Measurements from ENCODE around the gene ANKRD42. TPM values are rescaled to one million over a fixed set of nuclear protein-coding genes. Genes with fewer than 3 reads are reported as not detected.

The ANKRD42 gene
- total RNA-seq, 1 donor from 2014 or later = 7.9 TPM

DNA sequence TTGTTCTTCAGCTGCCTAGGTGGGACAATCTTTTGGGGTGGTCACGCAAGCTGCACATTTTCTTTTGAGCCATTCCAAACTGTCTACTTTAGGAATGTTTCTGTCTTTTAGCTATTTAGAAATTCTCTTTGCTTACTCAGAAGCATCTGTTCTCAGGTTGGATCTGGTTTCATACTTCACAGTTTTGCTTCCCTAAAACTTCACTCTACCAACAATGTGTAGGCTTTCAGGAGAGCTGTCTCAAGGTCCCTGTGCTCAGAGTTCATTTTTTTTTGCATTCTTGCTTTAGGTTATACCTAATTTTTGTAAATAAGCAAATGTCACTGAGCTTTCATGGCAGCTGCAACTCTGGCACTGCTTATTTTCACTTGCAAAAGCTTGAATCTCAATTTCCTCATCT lies 55.9 kb downstream of the ANKRD42 start:
- no peak for DNase-seq (ENCODE audit: low read depth, low spot score)
- Mint-ChIP-seq H3K4me1 (no peaks in the 10 kb centered on the region), H3K27me3 (ENCODE audit: low read depth) (no peaks in the 10 kb centered on the region), H3K36me3 (ENCODE audit: low read depth) (no peaks in the 10 kb centered on the region), H3K4me3 (no peak overlapping the region), H3K9me3 (no peaks in the 10 kb centered on the region), H3K27ac (ENCODE audit: unreplicated experiment) (no peak overlapping the region)
- TF ChIP-seq, protein P1, sequence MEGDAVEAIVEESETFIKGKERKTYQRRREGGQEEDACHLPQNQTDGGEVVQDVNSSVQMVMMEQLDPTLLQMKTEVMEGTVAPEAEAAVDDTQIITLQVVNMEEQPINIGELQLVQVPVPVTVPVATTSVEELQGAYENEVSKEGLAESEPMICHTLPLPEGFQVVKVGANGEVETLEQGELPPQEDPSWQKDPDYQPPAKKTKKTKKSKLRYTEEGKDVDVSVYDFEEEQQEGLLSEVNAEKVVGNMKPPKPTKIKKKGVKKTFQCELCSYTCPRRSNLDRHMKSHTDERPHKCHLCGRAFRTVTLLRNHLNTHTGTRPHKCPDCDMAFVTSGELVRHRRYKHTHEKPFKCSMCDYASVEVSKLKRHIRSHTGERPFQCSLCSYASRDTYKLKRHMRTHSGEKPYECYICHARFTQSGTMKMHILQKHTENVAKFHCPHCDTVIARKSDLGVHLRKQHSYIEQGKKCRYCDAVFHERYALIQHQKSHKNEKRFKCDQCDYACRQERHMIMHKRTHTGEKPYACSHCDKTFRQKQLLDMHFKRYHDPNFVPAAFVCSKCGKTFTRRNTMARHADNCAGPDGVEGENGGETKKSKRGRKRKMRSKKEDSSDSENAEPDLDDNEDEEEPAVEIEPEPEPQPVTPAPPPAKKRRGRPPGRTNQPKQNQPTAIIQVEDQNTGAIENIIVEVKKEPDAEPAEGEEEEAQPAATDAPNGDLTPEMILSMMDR (conservative IDR thresholded peaks at IDR 0.05) = no peak

- Mint-ChIP-seq H3K4me3 (no peak overlapping the region), H3K4me1 (no peaks in the 10 kb centered on the region), H3K9me3 (no peaks in the 10 kb centered on the region), H3K27ac (ENCODE audit: unreplicated experiment) (no peak overlapping the region), H3K27me3 (ENCODE audit: low read depth) (no peaks in the 10 kb centered on the region), H3K36me3 (ENCODE audit: low read depth) (no peaks in the 10 kb centered on the region)
- TF ChIP-seq, protein P1 (conservative IDR thresholded peaks at IDR 0.05) = peak; percentile 78
- DNase-seq (ENCODE audit: low read depth, low spot score) = no peak
These were observed 56.6 kb downstream of the ANKRD42 start for GRCh38 chr11:83249972-83250593.

GRCh38 chr11:83252266-83252665 lies 58.8 kb downstream of the ANKRD42 start:
- H3K27ac Mint-ChIP-seq (ENCODE audit: unreplicated experiment) = no peak overlapping the region
- TF ChIP-seq, protein P1 (conservative IDR thresholded peaks at IDR 0.05) = no peak
- no peaks in the 10 kb centered on the region for H3K27me3 Mint-ChIP-seq (ENCODE audit: low read depth)
- DNase-seq (ENCODE audit: low read depth, low spot score) = no peak
- no peaks in the 10 kb centered on the region for H3K36me3 Mint-ChIP-seq (ENCODE audit: low read depth)
- H3K4me3 Mint-ChIP-seq = no peak overlapping the region
- H3K9me3 Mint-ChIP-seq = no peaks in the 10 kb centered on the region
- no peaks in the 10 kb centered on the region for H3K4me1 Mint-ChIP-seq

DNA sequence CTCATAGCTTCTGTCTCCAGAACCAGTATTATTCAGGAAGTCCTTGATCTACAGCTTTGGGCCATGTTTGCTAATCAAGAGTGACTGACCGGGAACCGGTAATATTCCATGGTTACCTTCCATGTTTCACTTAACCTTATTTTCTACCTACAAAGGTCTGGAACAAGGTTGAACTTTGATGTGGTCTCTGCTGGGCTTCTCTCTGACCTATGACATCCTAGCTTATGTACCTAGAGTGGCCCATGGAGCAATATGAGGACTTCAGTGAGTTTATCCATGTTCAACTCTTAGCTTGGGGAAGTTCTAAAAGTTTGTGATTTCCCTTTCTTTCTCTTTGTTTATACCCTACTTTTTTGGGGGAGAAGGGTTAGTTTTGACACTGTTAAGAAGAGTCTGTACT lies 59.4 kb downstream of the ANKRD42 start:
- H3K27me3 Mint-ChIP-seq (ENCODE audit: low read depth) = no peaks in the 10 kb centered on the region
- no peak overlapping the region for H3K4me3 Mint-ChIP-seq
- DNase-seq (ENCODE audit: low read depth, low spot score) = no peak
- TF ChIP-seq, protein P1 (conservative IDR thresholded peaks at IDR 0.05) = no peak
- H3K27ac Mint-ChIP-seq (ENCODE audit: unreplicated experiment) = peak overlapping the region; percentile 35
- H3K9me3 Mint-ChIP-seq = no peaks in the 10 kb centered on the region
- no peaks in the 10 kb centered on the region for H3K36me3 Mint-ChIP-seq (ENCODE audit: low read depth)
- no peaks in the 10 kb centered on the region for H3K4me1 Mint-ChIP-seq

DNA sequence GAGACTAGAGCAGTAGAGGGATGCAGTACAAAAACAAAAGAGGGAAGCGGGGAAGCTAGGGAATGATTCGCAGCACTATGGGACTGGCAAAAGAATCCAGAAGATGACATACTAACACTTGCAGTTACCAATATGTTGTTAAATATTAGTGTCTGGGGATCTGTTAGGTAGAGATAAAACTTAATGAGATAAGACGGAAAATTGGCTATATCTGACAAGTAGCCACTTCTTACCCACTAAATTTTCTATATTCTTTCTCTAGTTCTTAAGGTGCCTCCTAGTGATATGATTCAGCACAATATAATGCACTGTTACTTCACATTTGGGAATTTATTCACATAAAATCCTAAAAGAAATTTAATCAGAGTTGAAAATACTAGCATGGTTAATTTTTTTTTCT lies 61.9 kb downstream of the ANKRD42 start:
- Mint-ChIP-seq H3K4me3 (no peak overlapping the region), H3K9me3 (no peaks in the 10 kb centered on the region), H3K4me1 (no peaks in the 10 kb centered on the region), H3K27ac (ENCODE audit: unreplicated experiment) (no peak overlapping the region), H3K36me3 (ENCODE audit: low read depth) (no peaks in the 10 kb centered on the region), H3K27me3 (ENCODE audit: low read depth) (no peaks in the 10 kb centered on the region)
- DNase-seq (ENCODE audit: low read depth, low spot score) = no peak
- TF ChIP-seq, protein P1 (conservative IDR thresholded peaks at IDR 0.05) = no peak

Measured in neural crest cell (in vitro differentiated cells).